T-helper 1 cell treated with Interleukin-12 subunit alpha and Interleukin-12 subunit beta and Interleukin-4 antibody, amounts not matched to agents 30 μg/mL and 1 μg/mL, for 36 hours (primary cell): ENCODE data around the gene MAPK12.
"Not testable (repeated sequence)": the region's sequence is repeated elsewhere in the genome, so short reads cannot be mapped to it uniquely, and the experiment has no call there.

Source experiments
- H3K27ac Mint-ChIP-seq: one replicate; pipeline ENCODE4 v1.8.0; 2021; ENCODE audit warnings: mild to moderate bottlenecking, mixed read lengths
- H3K27me3 Mint-ChIP-seq: one replicate; pipeline ENCODE4 v1.8.0; 2021; ENCODE audit warnings: low read depth, mixed read lengths
- H3K36me3 Mint-ChIP-seq: one replicate; pipeline ENCODE4 v1.8.0; 2021; ENCODE audit warnings: low read depth, mixed read lengths
- H3K4me1 Mint-ChIP-seq: one replicate; pipeline ENCODE4 v1.8.0; 2021; ENCODE audit warnings: low read depth, mixed read lengths
- H3K4me3 Mint-ChIP-seq: one replicate; pipeline ENCODE4 v1.8.0; 2021; ENCODE audit warnings: mild to moderate bottlenecking, moderate library complexity, mixed read lengths
- H3K9me3 Mint-ChIP-seq: one replicate; pipeline ENCODE4 v1.8.0; 2021; ENCODE audit warnings: mixed read lengths

MAPK12 gene

DNA sequence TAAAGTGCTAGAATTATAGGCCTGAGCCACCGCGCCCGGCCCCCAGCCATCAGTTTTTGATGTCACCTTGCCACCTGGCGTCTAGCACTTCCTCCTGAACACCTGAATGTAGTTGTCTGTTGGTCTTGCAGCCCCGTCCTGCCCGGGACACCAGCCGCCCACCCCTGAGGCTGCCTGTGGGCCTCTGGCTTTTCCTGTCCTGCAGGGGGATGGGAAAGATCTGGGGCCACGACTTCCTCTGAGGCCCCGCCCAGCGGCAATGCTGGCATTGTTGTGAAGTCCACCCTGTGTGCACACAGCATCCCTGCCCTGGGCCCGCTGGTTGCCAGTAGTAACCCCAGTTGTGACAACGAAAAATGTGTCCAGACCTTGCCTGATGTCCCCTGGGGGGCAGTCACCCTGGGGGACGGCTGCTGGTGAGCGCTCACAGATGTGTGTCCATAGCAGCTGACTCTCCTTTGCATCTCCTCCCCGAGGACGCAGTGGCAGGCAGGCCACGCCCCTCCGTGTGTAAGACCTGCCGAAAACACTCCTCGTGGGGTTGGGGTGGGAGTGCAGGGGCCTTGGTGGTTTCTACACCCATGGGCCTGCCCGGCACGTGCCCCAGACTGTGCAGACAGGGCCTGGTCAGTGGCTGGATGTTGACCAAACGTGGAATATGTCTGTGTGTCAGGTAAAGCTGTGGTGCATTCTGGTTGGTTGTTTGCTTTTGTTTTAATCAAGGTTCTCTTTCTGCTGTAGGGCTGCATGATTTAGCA lies 53.9 kb downstream of the MAPK12 start:
- no peak overlapping the region for H3K27ac Mint-ChIP-seq
- H3K27me3 Mint-ChIP-seq: no peaks in the 10 kb centered on the region
- no peaks in the 10 kb centered on the region for H3K9me3 Mint-ChIP-seq
- H3K36me3 Mint-ChIP-seq: peaks cover 17% of the 10 kb centered on the region
- peaks cover 14% of the 10 kb centered on the region for H3K4me1 Mint-ChIP-seq
- H3K4me3 Mint-ChIP-seq: no peak overlapping the region

DNA sequence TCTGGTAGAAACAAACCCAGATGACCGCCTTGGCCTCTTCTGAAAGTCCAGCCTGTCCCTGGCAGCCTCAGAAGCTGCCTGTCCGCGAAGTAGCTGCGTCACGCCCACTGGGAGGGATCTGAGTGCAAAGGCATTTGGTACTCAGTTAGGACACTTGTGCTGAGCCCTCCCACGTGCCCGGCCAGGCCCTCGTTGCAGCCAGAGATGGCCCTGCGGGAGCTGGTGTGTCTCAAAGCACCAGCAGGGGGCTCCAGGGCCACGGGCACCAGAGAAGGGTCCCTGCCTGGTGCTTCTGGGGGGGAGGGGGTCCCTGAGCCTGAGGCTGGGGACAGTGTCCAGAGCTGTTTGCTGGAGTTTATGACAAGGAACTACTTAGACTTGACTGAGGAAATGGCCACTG lies 54.9 kb downstream of the MAPK12 start:
- H3K36me3 Mint-ChIP-seq: peaks cover 21% of the 10 kb centered on the region
- H3K4me3 Mint-ChIP-seq: no peak overlapping the region
- H3K4me1 Mint-ChIP-seq: peaks cover 22% of the 10 kb centered on the region
- H3K9me3 Mint-ChIP-seq: no peaks in the 10 kb centered on the region
- no peaks in the 10 kb centered on the region for H3K27me3 Mint-ChIP-seq
- no peak overlapping the region for H3K27ac Mint-ChIP-seq

DNA sequence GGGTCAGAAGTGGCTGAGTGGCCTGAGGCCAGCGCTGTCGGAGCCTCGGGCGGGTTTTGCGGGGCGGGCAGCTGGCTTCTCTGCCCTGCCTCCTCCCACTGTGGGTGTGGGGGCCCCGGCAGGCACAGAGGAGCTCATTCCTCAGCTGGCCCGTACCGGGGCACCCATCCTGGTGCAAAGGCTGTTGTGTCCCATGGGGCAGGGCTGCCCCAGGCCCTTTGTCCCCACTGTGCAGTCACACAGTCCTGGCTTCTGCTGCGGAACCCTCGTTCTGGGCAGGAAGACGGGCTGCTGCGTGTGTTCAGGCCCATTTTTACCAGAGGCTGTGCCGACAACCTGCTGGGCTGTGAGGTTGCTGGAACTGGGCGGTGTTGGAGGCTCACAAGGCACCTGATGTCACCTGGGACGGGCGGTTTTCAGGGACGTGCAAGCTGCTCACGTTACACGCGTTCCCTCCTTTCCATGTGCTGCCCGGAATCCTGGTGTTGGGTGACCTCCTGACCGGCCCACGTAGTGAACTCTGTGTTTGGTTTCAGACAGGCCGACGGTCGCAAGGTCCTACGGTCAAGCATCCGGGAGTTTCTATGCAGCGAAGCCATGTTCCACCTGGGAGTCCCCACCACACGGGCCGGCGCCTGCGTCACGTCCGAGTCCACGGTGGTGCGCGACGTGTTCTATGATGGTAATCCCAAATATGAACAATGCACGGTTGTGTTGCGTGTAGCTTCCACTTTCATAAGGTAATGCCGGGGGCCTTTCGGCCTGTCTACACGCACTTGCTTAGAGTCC lies 55.5 kb downstream of the MAPK12 start:
- no peaks in the 10 kb centered on the region for H3K27me3 Mint-ChIP-seq
- H3K4me1 Mint-ChIP-seq: peaks cover 20% of the 10 kb centered on the region
- no peak overlapping the region for H3K4me3 Mint-ChIP-seq
- no peak overlapping the region for H3K27ac Mint-ChIP-seq
- H3K36me3 Mint-ChIP-seq: peaks cover 18% of the 10 kb centered on the region
- no peaks in the 10 kb centered on the region for H3K9me3 Mint-ChIP-seq

DNA sequence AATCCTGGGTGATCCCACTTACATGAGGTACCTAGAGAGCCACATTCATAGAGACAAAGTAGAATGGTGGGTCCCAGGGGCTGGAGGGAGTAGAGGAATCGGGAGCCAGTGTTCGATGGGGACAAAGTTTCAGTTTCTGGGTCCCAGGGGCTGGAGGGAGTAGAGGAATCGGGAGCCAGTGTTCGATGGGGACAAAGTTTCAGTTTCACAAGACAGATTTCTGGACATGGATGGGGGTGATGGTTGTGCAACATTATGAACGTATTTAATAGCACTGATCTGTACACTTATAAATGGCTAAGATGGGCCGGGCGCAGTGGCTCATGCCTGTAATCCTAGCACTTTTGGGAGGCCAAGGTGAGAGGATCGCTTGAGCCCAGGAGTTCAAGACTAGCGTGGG lies 56.5 kb downstream of the MAPK12 start:
- H3K9me3 Mint-ChIP-seq: not testable (repeated sequence)

DNA sequence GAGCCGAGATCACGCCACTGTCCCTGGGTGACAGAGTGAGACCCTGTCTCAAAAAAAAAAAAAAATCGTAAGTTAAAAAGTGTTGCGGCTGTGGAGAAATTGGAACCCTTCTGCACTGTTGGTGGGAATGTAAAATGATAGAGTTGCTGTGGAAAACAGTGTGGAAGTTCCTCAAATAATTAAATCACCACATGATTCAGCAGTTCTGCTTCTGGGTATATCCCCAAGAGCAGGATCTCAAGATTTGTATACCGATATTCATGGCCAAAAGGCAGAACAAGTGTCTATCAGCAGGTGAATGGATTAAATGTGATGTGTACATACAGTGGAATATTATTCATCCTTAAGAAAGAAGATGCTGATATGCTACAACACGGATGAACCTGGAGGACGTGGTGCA lies 56.9 kb downstream of the MAPK12 start:
- Mint-ChIP-seq H3K4me3 (no peak overlapping the region), H3K36me3 (peaks cover 15% of the 10 kb centered on the region), H3K27ac (no peak overlapping the region), H3K27me3 (no peaks in the 10 kb centered on the region), H3K4me1 (peaks cover 19% of the 10 kb centered on the region), H3K9me3 (no peaks in the 10 kb centered on the region)

More for the DNA sequence above, 56.5 kb downstream of the MAPK12 start:
- H3K4me3 Mint-ChIP-seq, H3K27ac Mint-ChIP-seq, H3K27me3 Mint-ChIP-seq: not testable (repeated sequence)
- Mint-ChIP-seq H3K36me3 (peaks cover 18% of the 10 kb centered on the region), H3K4me1 (peaks cover 20% of the 10 kb centered on the region)

DNA sequence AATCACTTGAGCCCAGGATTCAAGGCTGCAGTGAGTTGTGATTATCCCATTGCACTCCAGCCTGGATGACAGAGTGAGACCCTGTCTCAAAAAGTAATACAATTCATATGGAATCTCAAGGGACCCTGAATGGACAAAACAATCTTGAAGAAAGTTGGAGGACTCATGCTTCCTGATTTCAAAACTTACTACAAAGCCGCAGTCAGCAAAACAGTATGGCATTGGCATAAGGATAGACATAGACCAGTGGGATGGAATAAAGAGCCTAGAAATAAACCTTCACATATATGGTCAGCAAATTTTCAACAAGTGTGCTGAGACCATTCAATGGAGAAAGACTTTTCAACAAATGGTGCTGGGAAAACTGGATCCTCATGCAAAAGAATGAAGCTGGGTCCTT lies 58.2 kb downstream of the MAPK12 start:
- Mint-ChIP-seq H3K4me3 (no peak overlapping the region), H3K27me3 (no peaks in the 10 kb centered on the region), H3K36me3 (peaks cover 15% of the 10 kb centered on the region), H3K4me1 (peaks cover 19% of the 10 kb centered on the region), H3K27ac (no peak overlapping the region), H3K9me3 (no peaks in the 10 kb centered on the region)
